ENCODE data around the gene LMBR1.
"Not testable (repeated sequence)": the region's sequence is repeated elsewhere in the genome, so short reads cannot be mapped to it uniquely, and the experiment has no call there.

Gene LMBR1

DNA sequence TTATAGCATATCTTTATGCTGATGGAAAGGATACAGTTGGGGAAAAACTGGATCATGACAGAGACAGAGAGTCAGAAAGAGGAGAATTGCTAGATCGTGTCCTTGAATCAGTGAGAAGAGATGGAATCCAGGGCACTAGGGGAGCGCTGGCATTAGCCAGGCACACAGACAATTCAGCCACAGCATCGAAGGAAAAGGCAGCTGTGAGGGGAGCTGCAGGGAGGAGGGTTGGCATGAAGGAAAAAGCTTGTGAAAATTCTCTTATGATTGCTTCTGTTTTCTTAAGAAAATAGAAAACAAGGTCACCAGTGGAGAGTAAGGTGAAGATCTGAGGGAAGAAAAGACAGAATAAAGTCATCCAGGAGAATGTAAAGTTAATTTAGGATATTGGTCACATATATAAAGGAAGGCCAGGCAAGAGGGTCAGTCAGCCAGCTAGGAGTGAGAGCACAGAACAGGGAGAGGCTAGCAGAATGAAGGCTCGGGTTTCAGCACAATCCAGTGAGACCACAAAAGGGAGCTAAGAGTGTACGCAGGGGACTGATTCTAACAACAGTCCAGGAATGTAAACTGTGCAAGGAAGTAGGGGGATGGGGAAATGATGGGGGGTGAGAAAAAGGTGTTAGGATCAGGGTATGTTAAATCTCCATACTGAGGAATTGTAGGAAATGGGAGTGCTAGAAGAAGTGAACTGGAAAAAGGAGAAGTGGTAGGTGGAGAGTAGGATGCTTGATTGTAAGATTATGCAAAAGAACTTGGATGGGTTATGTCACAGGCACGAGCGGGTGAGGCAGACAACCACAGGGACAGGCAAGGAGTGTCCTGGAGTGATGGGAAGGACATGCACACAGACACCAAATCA lies 140.4 kb downstream of the LMBR1 start:
- no peak for DNase-seq

GRCh38 chr7:156751319-156751718 lies 141.7 kb downstream of the LMBR1 start:
- peak; percentile 50 for DNase-seq

GRCh38 chr7:156747718-156748117 lies 145.3 kb downstream of the LMBR1 start:
- DNase-seq = no peak

GRCh38 chr7:156746891-156747290 lies 146.1 kb downstream of the LMBR1 start:
- DNase-seq = no peak

DNA sequence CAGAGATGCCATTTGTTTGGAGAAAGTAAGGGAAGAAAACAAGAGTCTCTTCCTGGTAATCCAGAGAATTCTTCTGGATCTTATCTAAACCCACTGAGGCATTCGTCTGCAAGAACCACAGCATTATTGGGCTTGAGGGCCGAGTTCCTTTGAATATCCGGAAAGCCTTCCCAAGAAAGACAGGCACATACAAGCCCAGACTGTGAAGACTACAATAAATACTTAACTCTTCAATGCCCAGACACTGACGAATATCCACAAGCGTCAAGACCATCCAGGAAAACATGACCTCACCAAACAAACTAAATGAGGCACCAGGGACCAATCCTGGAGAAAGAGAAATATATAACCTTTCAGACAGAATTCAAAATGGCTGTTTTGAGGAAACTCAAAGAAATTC lies 153.4 kb downstream of the LMBR1 start:
- no peak for DNase-seq

DNA sequence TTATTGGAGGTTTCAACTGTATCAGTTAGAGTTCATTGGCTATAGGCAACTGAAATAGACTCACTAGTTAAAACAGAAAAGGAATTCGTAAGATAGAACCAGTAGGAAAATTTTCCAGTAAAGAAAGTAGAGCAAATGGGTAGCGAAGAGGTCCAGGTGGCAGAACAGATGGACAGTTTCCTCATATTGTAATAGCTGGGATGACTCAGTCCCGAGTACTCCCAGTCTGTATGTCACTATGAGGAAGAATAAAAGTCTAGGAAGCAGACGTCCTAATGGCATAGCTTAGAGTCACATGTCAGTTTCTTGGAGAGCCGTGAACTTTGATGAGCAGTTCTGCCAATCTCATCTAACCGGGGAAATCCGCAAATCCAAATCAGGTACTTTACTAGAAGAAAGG lies 157.1 kb downstream of the LMBR1 start:
- DNase-seq = no peak

DNA sequence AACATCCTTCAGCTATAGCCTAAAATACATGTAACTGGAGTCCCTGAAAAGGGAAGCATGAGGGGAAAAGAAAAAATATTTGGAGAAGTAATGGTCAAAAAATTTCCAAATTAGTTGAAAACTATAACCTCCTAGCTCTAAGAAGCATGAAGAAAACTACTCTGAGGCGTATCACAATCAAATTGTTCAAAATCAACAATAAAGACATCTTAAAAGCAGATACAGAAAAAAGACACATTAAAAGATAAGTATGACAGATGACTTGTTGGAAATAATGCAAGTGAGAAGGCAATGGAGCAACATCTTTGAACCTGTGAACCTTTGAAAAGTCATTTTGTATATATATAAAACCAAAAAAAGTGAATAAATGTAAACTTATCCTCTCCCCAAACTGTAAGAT lies 159.3 kb downstream of the LMBR1 start:
- DNase-seq = no peak

DNA sequence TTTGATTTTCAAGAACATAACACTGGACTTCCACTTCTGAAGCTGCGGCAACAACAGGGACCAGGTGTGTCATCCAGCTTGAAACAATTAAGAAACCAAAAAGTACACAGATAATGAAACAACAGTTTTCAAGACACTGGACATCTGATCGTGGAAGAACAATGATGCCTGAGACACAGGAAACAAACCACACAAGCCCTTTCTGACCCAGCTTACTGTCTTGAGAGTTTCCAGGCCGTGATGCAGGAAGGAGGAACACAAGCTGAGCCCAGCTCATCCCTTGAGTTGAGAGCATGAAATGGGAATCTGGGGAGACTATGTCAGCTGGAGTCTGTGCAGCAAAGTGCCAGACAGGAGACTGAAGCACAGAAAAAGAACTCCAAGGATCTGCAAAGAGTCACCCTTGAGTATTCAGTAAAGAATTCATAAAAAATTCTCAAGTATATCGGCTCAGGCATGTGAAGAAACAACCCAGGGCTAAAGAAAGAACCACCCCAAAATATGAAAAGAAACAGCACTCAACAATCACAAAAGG lies 160.8 kb downstream of the LMBR1 start:
- no peak for DNase-seq

DNA sequence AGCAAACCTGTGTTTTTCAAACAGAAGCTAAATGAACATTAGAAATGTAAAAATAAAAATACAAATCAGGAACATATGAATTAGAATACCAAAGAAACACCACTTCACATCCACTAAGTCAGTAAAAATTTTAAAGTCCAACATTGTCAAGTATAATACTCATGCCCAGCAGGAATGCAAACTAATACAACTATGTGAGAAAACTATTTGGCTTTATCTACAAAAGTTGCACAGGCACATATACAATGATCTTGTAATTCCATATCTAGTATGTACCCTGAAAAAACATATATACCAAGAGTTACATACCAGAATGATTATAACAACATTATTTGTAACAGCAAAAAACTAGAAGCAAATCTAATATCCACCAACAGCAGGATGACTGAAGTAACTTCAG lies 161.3 kb downstream of the LMBR1 start:
- no peak for DNase-seq

DNA sequence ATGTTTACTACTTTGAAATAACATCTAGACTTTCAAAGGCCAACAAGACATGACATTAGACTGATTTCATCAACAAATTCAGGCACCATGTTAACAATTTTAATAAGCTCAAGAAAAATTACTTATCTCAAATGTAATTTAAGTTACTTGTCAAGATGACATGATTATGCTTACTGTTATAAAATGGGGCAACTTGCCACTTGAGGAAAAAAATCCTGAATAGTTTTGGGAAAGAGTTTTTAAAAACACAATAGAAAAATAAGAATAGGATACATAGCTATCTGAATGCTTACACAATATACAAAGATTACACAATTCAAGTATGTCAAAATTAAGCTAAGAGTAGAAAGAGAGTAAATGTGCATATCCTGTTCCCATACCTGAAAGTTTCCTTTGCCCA lies 167.0 kb downstream of the LMBR1 start:
- DNase-seq = no peak

GRCh38 chr7:156725073-156725472 lies 167.9 kb downstream of the LMBR1 start:
- DNase-seq = no peak

- DNase-seq = no peak
Measured at GRCh38 chr7:156722043-156722826, 170.7 kb downstream of the LMBR1 start.

DNA sequence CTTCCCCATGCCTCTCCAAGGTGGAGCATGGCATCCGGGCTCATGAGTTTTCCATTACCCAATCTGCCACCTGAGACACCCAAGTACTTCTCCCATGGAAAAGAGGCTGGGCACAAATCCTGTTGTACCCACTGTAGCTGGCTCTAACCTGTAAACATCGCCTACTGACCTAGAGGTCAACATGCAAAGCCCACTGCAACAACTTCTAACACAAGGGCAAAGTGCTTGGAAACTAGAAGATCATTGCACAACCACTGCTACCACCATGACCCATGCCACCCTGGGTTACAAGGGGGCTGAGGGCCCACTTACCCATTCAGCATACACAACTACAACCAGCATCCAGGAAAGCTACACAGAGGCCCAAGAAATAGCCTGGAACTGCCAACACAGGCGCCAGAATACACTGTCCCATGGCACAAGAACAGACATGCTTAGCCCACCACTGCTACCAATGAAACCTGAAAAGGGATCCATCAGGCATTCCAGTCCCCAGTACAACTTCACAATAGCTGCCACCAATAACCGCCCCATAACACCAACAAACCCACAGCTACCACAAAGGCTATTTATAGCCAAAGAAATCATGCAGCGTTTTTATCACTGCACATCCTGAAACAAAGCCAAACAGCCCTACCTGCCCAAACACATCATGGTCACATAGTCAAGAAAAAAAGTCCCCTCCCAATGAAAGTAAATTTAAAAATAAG lies 189.1 kb downstream of the LMBR1 start:
- DNase-seq = no peak

- DNase-seq = no peak
Measured at GRCh38 chr7:156703209-156703608, 189.8 kb downstream of the LMBR1 start.

GRCh38 chr7:156702399-156702798 lies 190.6 kb downstream of the LMBR1 start:
- DNase-seq = no peak

- not testable (repeated sequence) for DNase-seq
Measured at GRCh38 chr7:156701787-156702186, 191.2 kb downstream of the LMBR1 start.

- not testable (repeated sequence) for DNase-seq
Measured at GRCh38 chr7:156698512-156698911, 194.5 kb downstream of the LMBR1 start.

- DNase-seq = not testable (repeated sequence)
Measured at GRCh38 chr7:156697283-156697682, 195.7 kb downstream of the LMBR1 start.

GRCh38 chr7:156693627-156694026 lies 199.4 kb downstream of the LMBR1 start:
- no peak for DNase-seq

DNA sequence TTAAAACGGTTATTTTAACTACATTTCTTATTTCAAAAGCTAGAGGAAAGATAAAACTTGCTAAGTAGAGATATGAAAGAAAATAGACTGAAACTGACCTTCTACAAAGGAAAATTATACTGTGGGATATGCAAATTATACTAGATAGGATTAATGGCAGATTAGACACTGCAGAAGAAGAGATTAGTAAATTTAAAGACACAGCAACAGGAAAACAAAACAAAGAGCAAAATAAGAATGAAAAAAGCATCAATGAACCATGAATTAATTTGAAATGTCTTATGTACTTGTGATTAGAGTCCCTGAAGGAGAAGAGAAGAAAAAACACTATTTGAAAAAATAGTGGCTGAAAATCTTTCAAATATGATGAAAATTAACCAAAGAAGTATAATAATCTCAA lies 200.1 kb downstream of the LMBR1 start:
- no peak for DNase-seq

GRCh38 chr7:156691764-156692163 lies 201.2 kb downstream of the LMBR1 start:
- no peak for DNase-seq

DNA sequence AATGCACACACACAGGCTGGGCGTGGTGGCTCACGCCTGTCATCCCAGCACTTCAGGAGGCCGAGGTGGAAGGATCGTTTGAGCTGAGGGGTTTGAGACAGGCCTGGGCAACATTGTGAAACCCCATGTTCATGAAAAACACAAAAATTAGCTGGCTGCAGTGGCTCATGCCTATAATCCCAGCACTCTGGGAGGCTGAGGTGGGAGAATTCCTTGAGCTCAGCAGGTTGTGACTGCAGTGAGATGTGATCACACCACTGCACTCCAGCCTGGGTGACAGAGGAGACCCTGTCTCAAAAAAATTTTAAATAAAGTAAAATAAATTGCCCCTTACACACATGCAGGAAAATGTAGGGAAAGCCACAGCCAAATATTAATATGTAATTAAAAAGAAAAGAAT lies 208.3 kb downstream of the LMBR1 start:
- no peak for DNase-seq

GRCh38 chr7:156684251-156684650 lies 208.7 kb downstream of the LMBR1 start:
- no peak for DNase-seq

Measured in activated naive CD4-positive, alpha-beta T cell treated with Interleukin-2 at 50 U/mL for 16 hours (primary cell).